Glutamatergic neuron (in vitro differentiated cells): ENCODE data around the gene TMEM221. TPM values are rescaled to one million over a fixed set of nuclear protein-coding genes. Genes with fewer than 3 reads are reported as not detected.

Experiments used
- DNase-seq: peaks from one replicate; pipeline ENCODE4 v3.0.0; 2022
- H3K27ac Mint-ChIP-seq: one replicate; pipeline ENCODE4 v1.8.0; 2020; ENCODE audit warnings: mild to moderate bottlenecking, mixed read lengths, inconsistent platforms; ENCODE audit not compliant: unreplicated experiment
- H3K27me3 Mint-ChIP-seq: one replicate; pipeline ENCODE4 v1.8.0; 2020; ENCODE audit warnings: mild to moderate bottlenecking, moderate library complexity, mixed read lengths, inconsistent platforms; ENCODE audit not compliant: unreplicated experiment
- H3K36me3 Mint-ChIP-seq: one replicate; pipeline ENCODE4 v1.8.0; 2020; ENCODE audit warnings: mild to moderate bottlenecking, mixed read lengths, inconsistent platforms; ENCODE audit not compliant: unreplicated experiment
- H3K4me1 Mint-ChIP-seq: one replicate; pipeline ENCODE4 v1.8.0; 2020; ENCODE audit warnings: mild to moderate bottlenecking, low read depth, mixed read lengths, inconsistent platforms; ENCODE audit not compliant: unreplicated experiment
- H3K4me3 Mint-ChIP-seq: one replicate; pipeline ENCODE4 v1.8.0; 2020; ENCODE audit warnings: mild to moderate bottlenecking, mixed read lengths, inconsistent platforms; ENCODE audit not compliant: unreplicated experiment
- H3K9me3 Mint-ChIP-seq: one replicate; pipeline ENCODE4 v1.8.0; 2020; ENCODE audit warnings: mild to moderate bottlenecking, moderate library complexity, mixed read lengths, inconsistent platforms; ENCODE audit not compliant: unreplicated experiment
- CTCF ChIP-seq: fragments of 200-600 bp; sonication (generic); IDR thresholded peaks from one replicate; pipeline ENCODE4 v1.5.0; 2021; ENCODE audit not compliant: partially characterized antibody, unreplicated experiment
- total RNA-seq: library from RNA; stranded (reverse); fragmentation: NEBNext Ultra II Directional; extraction: Animal tissue kit (Norgen Biotek cat#: 25700); gene quantifications from one replicate; pipeline ENCODE4 v1.2.1, GENCODE V29; 2021; ENCODE audit not compliant: unreplicated experiment

Gene TMEM221
- total RNA-seq, 1 donor from 2014 or later, result not detected

- H3K36me3 Mint-ChIP-seq, result no peaks in the 10 kb centered on the region
- no peaks in the 10 kb centered on the region for H3K9me3 Mint-ChIP-seq
- H3K27me3 Mint-ChIP-seq, result peaks cover 2% of the 10 kb centered on the region
- H3K4me1 Mint-ChIP-seq, result peaks cover 4% of the 10 kb centered on the region
- no peak overlapping the region for H3K4me3 Mint-ChIP-seq
- DNase-seq, result no peak
- no peak for TF ChIP-seq CTCF
- no peak overlapping the region for H3K27ac Mint-ChIP-seq
These were observed 43.7 kb downstream of the TMEM221 start for GRCh38 chr19:17404621-17405249.

GRCh38 chr19:17404015-17404414, 44.5 kb downstream of the TMEM221 start:
- Mint-ChIP-seq H3K4me3 (peak overlapping the region; percentile 52), H3K27ac (no peak overlapping the region)

GRCh38 chr19:17402982-17403855, 45.2 kb downstream of the TMEM221 start:
- no peak for TF ChIP-seq CTCF
- Mint-ChIP-seq H3K27me3 (peaks cover 2% of the 10 kb centered on the region), H3K4me3 (peak overlapping the region; percentile 52)

More at GRCh38 chr19:17404015-17404414, 44.5 kb downstream of the TMEM221 start:
- no peak for TF ChIP-seq CTCF
- Mint-ChIP-seq H3K9me3 (no peaks in the 10 kb centered on the region), H3K4me1 (peaks cover 4% of the 10 kb centered on the region), H3K27me3 (peaks cover 2% of the 10 kb centered on the region), H3K36me3 (no peaks in the 10 kb centered on the region)
- no peak for DNase-seq

GRCh38 chr19:17401628-17402027, 46.8 kb downstream of the TMEM221 start:
- Mint-ChIP-seq H3K4me3 (no peak overlapping the region), H3K4me1 (no peaks in the 10 kb centered on the region), H3K9me3 (no peaks in the 10 kb centered on the region), H3K36me3 (no peaks in the 10 kb centered on the region), H3K27me3 (peaks cover 4% of the 10 kb centered on the region), H3K27ac (no peak overlapping the region)
- no peak for DNase-seq
- TF ChIP-seq CTCF, result no peak

More at GRCh38 chr19:17402982-17403855, 45.2 kb downstream of the TMEM221 start:
- Mint-ChIP-seq H3K9me3 (no peaks in the 10 kb centered on the region), H3K4me1 (peaks cover 4% of the 10 kb centered on the region), H3K27ac (no peak overlapping the region), H3K36me3 (no peaks in the 10 kb centered on the region)
- peak; percentile 62 for DNase-seq
